Body of pancreas (tissue), 4 donors: Measurements from ENCODE around the gene TMEM178B.

Experiments used
- CTCF ChIP-seq, 7 experiments: fragments of 450-650 bp in 4 of 7; fragments of 200-600 bp in 3 of 7; sonication (generic) in 3 of 7; IDR thresholded peaks; one replicate each; pipeline ENCODE4 v1.5.1; 2016 to 2019; ENCODE audit warnings: antibody characterized with exemption in 7 of 7
- POLR2A ChIP-seq, 3 donors: fragments of 450-650 bp; IDR thresholded peaks; one replicate each; pipeline ENCODE4 v1.6.1; 2016; ENCODE audit warnings: antibody characterized with exemption in 3 of 3, mild to moderate bottlenecking in 2 of 3

GRCh38 chr7:141191277-141191676, 117.4 kb downstream of the TMEM178B start:
- TF ChIP-seq CTCF (IDR thresholded peaks at IDR 0.05) (no peak), POLR2A (IDR thresholded peaks at IDR 0.05) (no peak)
